Stimulated activated naive B cell treated with anti-CD40 and anti-IgM and Interleukin-4, amounts not matched to agents 10 μg/mL and 1 μg/mL and 100 μg/mL, for 72 hours (primary cell): ENCODE measurements around the gene RIN1.
"Not testable (repeated sequence)": the region's sequence is repeated elsewhere in the genome, so short reads cannot be mapped to it uniquely, and the experiment has no call there.

Experiments used
- ATAC-seq, 2 donors: fragments of 150-1000 bp; cut with Tn5 transposase; replicated peaks; 2 replicates each; pipeline ENCODE4 v1.10.0; 2021; ENCODE audit warnings: moderate library complexity in 1 of 2
- DNase-seq: peaks from one replicate; pipeline ENCODE4 v3.0.0; 2021
- H3K27ac Mint-ChIP-seq: one replicate; pipeline ENCODE4 v1.8.0; 2022; ENCODE audit warnings: mild to moderate bottlenecking, mixed read lengths
- H3K27me3 Mint-ChIP-seq, 2 donors: one replicate each; pipeline ENCODE4 v1.8.0; 2022; ENCODE audit warnings: mixed read lengths in 2 of 2
- H3K36me3 Mint-ChIP-seq, 2 donors: one replicate each; pipeline ENCODE4 v1.8.0; 2022; ENCODE audit warnings: mixed read lengths in 2 of 2, mild to moderate bottlenecking in 1 of 2
- H3K4me1 Mint-ChIP-seq, 2 donors: one replicate each; pipeline ENCODE4 v1.8.0; 2022; ENCODE audit warnings: mixed read lengths in 2 of 2, mild to moderate bottlenecking in 1 of 2
- H3K4me3 Mint-ChIP-seq, 2 donors: one replicate each; pipeline ENCODE4 v1.8.0; 2022; ENCODE audit warnings: mild to moderate bottlenecking in 2 of 2, mixed read lengths in 2 of 2, moderate library complexity in 1 of 2
- H3K9me3 Mint-ChIP-seq, 2 donors: one replicate each; pipeline ENCODE4 v1.8.0; 2022; ENCODE audit warnings: mixed read lengths in 2 of 2, mild to moderate bottlenecking in 1 of 2

RIN1 gene

DNA sequence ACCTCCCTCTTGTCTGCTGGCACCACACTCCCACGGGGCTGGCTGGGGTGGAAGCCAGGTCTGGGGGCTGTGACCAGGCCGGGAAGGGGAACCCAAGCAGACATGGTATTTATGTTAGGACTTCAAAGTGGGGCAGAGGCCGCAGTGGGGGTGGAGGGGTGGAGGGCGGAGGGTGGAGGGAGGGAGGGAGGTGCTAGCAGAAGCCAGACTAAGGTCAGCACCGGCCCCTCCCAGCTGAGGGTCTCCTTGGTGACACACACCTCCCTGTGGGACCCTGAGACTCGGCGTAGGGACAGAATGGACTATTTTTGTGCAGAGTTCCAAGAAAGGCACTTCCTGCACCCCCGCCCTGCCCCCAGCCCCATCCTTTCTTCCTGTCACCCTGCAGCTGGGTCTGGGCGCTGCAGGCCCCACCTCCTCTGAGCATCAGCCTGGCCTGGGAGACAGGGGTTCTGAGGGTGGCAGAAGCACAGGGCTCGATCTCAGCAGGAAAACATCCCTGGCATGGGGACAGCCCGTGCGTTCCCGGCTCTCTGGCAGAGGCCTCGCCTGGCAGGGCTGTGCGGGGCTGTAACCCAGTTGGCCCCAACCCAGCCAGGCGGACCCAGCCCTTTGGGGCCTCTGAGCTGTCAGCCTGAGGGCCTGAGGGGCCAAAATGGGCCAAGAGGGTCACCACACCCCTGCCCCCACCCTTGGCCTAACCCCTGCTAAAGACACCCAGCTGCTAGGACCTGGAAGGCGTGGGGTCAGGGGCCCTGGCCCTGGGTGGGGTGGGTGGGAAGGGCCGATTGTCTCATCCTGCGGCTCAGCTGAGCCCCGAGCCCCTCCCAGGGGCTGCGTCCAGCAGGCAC is 9.7 kb downstream of the RIN1 start:
- Mint-ChIP-seq H3K36me3 (no peaks in the 10 kb centered on the region), H3K4me3 (no peak overlapping the region), H3K27me3 (no peaks in the 10 kb centered on the region), H3K27ac (no peak overlapping the region), H3K4me1 (peaks cover 22 to 32% of the 10 kb centered on the region in 2 donors), H3K9me3 (no peaks in the 10 kb centered on the region)
- DNase-seq (no peak), ATAC-seq (no peak)

DNA sequence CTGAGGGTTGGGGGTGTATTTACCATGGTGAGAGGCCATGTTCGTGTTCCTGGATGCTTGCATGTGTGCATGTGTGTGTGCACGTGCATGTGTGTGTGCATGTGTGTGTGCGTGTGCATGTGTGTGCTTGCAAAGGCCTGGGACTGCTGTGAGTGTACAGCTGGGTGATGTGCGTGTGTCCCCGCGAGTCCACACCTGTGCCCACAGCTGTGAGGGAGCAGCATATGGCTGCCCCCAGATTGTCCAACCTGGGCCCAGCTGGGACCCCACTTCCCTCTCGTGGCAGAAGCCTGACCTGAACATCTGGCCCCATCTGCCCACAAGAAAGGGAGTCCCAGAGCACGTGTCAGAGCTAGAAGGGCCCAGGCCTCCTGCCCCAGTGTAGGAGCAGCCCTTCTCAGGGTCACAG is 11.0 kb downstream of the RIN1 start:
- no peak overlapping the region for H3K27ac Mint-ChIP-seq
- no peaks in the 10 kb centered on the region for H3K27me3 Mint-ChIP-seq
- no peak overlapping the region for H3K4me3 Mint-ChIP-seq
- no peaks in the 10 kb centered on the region for H3K36me3 Mint-ChIP-seq
- H3K4me1 Mint-ChIP-seq, result peaks cover 22 to 32% of the 10 kb centered on the region in 2 donors
- no peaks in the 10 kb centered on the region for H3K9me3 Mint-ChIP-seq
- ATAC-seq (no peak), DNase-seq (no peak)

DNA sequence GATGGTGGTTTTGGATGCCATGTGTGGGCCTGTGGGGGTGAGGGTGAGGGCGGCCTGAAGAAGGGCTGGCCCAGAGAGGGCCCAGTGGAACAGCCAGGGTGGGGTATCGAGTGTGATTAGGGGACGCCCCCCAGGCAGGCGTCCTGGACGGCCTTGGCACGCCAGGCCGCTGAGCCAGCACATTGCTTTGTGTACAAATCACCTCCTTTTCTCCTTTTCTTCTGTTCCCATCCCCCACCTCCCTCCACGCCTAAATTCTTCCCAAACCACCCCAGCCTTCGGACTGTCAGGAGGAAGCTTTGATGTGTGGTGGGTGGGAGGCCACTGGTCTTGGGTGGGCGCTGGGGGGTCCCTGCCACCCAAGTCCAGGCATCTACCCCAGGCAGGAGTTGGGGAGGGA is 11.6 kb downstream of the RIN1 start:
- no peaks in the 10 kb centered on the region for H3K27me3 Mint-ChIP-seq
- no peak overlapping the region for H3K27ac Mint-ChIP-seq
- no peaks in the 10 kb centered on the region for H3K9me3 Mint-ChIP-seq
- no peaks in the 10 kb centered on the region for H3K36me3 Mint-ChIP-seq
- ATAC-seq (no peak), DNase-seq (no peak)
- H3K4me3 Mint-ChIP-seq, result no peak overlapping the region
- H3K4me1 Mint-ChIP-seq, result peaks cover 22 to 32% of the 10 kb centered on the region in 2 donors

DNA sequence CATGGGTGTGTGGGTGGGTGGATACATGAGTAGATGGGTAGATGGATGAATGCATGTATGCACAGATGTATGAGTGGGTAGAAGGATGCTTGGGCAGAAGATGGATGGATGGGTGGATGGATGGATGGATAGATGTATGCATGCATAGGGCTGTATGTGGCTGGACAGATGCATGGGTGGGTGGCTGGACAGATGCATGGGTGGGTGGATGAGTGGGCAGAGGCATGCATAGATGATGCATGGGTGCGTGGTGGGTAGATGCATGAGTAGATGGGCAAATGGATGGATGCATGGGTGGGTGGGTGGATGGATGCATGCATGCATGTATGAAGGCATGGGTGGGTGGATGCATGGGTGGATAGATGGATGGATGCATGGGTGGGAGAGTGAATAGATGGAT is 12.6 kb downstream of the RIN1 start:
- DNase-seq (no peak), ATAC-seq (no peak)
- H3K27me3 Mint-ChIP-seq, result no peaks in the 10 kb centered on the region
- H3K4me1 Mint-ChIP-seq, result peaks cover 27 to 36% of the 10 kb centered on the region in 2 donors
- H3K9me3 Mint-ChIP-seq, result no peaks in the 10 kb centered on the region
- H3K36me3 Mint-ChIP-seq, result no peaks in the 10 kb centered on the region
- H3K4me3 Mint-ChIP-seq, result no peak overlapping the region
- H3K27ac Mint-ChIP-seq, result peak overlapping the region; percentile 0

DNA sequence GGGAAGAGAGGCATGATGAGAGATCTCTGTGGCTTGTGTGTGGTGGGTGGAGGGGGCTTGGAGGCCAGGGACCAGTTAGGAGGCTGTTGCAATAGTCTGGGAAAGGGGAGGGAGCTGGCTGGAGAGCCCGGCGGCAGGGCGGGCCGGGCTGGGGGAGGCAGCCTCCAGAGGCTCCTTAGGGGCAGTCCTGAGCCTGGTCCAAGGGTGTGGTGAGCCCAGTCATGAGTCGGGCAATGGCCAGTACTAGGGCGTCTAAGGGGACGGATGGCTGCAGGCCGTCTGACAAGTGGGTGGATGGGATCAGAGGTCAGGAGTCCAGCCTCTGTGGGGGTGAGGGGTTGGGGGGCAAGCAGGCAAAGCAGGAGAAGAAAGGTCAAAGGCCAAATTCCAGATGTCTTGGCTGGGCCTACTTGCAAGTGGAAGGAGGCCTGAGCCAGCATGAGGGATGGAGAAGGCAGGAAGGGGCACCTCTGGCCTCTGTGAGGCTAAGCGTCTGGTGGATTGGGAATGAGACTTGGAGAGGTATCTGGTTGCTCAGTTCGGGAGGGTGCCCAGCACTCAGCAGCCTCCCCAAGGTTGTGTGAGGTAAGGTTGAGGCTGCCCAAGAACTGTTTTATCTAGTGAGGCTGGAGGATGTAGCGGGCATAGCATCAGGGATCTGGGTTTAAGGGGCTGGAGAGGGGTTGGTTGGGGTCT is 13.4 kb downstream of the RIN1 start:
- DNase-seq (no peak), ATAC-seq (no peak)
- Mint-ChIP-seq H3K27ac (no peak overlapping the region), H3K4me3 (no peak overlapping the region), H3K4me1 (peaks cover 28 to 36% of the 10 kb centered on the region in 2 donors), H3K27me3 (no peaks in the 10 kb centered on the region), H3K9me3 (no peaks in the 10 kb centered on the region), H3K36me3 (no peaks in the 10 kb centered on the region)

DNA sequence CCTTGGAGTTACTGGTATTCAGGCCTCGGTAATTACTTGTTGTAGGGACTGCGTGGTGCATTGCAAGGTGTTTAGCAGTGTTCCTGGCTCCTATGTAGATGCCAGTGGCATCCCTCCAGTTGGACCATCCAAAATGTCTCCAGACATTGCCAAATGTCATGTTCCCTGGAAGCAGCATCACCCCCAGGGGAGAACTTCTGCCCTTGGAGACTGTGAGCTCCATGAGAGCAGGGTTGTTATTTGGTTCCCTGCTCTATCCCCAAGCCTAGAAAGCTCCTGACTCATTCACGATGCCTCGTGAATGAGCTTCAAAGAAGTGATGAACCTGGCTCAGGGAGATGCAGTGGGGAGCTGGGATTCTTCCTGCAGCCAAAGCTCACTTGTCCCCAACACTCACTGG is 14.6 kb downstream of the RIN1 start:
- Mint-ChIP-seq H3K36me3 (no peaks in the 10 kb centered on the region), H3K4me3 (no peak overlapping the region), H3K9me3 (no peaks in the 10 kb centered on the region), H3K4me1 (peaks cover 26 to 38% of the 10 kb centered on the region in 2 donors), H3K27me3 (no peaks in the 10 kb centered on the region), H3K27ac (no peak overlapping the region)
- ATAC-seq, result no peak
- no peak for DNase-seq

DNA sequence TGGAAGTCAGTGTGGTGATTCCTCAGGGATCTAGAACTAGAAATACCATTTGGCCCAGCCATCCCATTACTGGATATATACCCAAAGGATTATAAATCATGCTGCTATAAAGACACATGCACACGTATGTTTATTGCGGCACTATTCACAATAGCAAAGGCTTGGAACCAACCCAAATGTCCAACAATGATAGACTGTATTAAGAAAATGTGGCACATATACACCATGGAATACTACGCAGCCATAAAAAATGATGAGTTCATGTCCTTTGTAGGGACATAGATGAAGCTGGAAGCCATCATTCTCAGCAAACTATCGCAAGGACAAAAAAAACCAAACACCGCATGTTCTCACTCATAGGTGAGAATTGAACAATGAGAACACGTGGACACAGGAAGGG is 15.5 kb downstream of the RIN1 start:
- not testable (repeated sequence) for H3K9me3 Mint-ChIP-seq, H3K36me3 Mint-ChIP-seq, H3K27ac Mint-ChIP-seq, H3K4me3 Mint-ChIP-seq, ATAC-seq, H3K27me3 Mint-ChIP-seq, DNase-seq
- peaks cover 22 to 32% of the 10 kb centered on the region in 2 donors for H3K4me1 Mint-ChIP-seq

DNA sequence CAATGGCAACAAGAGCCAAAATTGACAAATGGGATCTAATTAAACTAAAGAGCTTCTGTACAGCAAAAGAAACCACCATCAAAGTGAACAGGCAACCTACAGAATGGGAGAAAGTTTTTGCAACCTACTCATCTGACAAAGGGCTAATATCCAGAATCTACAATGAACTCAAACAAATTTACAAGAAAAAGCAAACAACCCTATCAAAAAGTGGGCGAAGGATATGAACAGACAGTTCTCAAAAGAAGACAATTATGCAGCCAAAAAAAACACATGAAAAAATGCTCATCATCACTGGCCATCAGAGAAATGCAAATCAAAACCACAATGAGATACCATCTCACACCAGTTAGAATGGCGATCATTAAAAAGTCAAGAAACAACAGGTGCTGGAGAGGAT is 15.9 kb downstream of the RIN1 start:
- not testable (repeated sequence) for H3K27ac Mint-ChIP-seq, H3K9me3 Mint-ChIP-seq, H3K4me3 Mint-ChIP-seq

DNA sequence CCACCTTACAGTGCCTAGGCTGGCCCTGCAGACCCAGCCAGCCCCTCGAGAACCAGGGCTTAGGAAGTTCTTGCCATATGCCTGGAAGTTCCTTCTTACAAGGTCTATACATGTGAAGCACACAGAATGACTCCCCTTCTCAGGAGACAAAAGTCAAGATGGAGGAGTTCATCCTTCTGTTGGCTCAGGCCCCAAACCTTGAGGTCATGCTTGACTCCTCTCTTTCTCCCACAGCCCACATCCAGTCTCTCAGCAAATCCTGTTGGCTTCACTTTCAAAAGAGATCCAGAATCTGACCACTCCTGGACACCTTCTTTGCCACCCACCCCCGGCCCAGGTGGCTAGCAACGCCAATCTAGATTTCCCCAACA is 17.6 kb downstream of the RIN1 start:
- no peaks in the 10 kb centered on the region for H3K9me3 Mint-ChIP-seq
- peak overlapping the region in 1 of 2 donors; percentile 74 for H3K4me3 Mint-ChIP-seq
- H3K36me3 Mint-ChIP-seq, result no peaks in the 10 kb centered on the region
- ATAC-seq, result no peak
- peak overlapping the region; percentile 90 for H3K27ac Mint-ChIP-seq
- no peak for DNase-seq
- no peaks in the 10 kb centered on the region for H3K27me3 Mint-ChIP-seq
- H3K4me1 Mint-ChIP-seq, result peaks cover 25 to 40% of the 10 kb centered on the region in 2 donors

More for the DNA sequence above, 15.9 kb downstream of the RIN1 start:
- not testable (repeated sequence) for H3K36me3 Mint-ChIP-seq, H3K27me3 Mint-ChIP-seq, ATAC-seq, DNase-seq
- H3K4me1 Mint-ChIP-seq, result peaks cover 21 to 32% of the 10 kb centered on the region in 2 donors

DNA sequence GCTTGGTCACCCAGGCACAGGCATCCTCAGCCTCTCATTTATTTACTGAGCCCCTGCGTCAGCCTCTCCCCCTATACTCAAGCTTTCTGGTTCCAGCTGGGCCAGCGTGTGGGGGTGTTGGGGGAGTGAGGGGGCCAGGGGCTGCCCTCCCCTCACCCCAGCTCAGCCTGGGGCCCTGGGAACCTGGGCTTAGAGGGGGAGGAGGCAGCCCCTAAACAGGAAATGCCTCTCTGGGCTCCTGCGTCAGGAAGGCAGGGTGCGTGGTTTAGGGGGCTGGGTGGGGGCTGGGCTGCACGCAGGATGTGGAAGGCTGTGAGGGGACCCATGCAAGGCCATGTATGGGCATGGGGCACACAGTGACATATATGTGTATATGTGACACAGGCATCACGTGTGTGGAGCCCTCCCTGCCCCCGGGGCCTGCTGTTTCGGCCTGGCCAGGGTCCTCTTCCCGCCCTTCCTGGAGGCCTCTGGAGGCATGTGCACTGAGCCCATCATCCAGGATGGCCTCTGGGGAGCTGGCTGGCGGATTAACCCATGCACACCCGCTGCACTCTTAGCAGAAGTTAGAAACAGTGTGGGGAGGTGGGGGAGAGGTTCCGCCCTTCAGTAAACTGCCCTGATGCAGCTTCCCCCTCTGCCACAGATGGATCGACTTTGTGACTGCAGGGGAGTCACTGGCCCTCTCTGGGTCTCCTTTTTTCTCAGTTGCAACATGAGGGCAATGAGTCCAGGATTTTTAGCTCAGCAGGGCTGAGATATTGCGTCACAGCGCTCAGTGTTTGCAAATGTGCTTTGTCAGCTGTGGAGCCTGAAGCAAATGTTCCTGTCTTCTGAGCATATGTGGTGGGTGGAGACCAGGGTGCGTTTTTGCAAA is 18.3 kb downstream of the RIN1 start:
- no peaks in the 10 kb centered on the region for H3K27me3 Mint-ChIP-seq
- H3K36me3 Mint-ChIP-seq, result no peaks in the 10 kb centered on the region
- peak overlapping the region; percentile 90 for H3K27ac Mint-ChIP-seq
- peaks cover 25 to 43% of the 10 kb centered on the region in 2 donors for H3K4me1 Mint-ChIP-seq
- peak overlapping the region; percentile 71 to 74 for H3K4me3 Mint-ChIP-seq
- ATAC-seq, result peak; percentile 79 to 84
- no peak for DNase-seq
- H3K9me3 Mint-ChIP-seq, result no peaks in the 10 kb centered on the region

DNA sequence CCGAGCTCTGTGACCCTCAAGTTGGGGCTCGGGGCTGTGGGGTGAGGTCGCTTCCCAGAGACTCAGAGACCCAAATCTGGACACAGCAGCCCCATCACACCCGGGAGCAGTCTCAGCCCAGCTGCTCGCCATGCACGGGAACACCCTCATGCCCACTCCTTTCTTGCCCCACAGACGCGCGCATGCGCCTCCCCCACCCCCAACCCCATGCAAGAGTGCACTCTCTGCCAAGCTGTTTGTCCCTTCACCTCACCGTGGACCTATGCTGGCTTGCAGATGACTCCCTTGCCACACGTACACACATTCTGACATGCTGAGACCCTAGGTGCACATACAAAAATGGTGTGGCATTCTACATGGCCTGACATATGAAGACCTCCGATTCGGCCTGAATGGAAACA is 18.9 kb downstream of the RIN1 start:
- Mint-ChIP-seq H3K36me3 (no peaks in the 10 kb centered on the region), H3K27me3 (no peaks in the 10 kb centered on the region), H3K4me3 (peak overlapping the region; percentile 71 to 74), H3K27ac (peak overlapping the region; percentile 86), H3K4me1 (peaks cover 27 to 40% of the 10 kb centered on the region in 2 donors), H3K9me3 (no peaks in the 10 kb centered on the region)
- no peak for DNase-seq
- peak; percentile 38 for ATAC-seq

DNA sequence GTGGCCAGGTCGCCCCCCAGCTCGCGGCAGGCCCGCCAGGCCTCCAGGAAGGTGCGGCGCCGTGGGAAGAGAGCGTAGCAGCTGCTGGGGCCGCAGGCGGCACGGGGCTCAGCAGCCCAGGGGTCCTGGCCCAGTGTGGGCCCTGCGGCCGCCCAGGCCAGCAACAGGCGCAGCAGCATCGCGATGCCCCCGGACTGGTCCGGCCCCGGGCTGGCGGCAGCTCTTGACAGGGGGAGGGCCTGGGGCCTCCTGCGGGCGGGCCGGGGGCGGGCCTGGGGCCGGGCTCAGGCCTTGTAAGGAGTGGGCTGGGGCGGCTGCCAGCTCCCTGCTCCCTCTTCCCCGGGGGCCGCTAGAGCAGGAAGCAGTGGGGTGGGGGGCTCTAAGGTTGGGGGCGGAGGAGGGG is 19.4 kb downstream of the RIN1 start, which contains the start of gene CD248:
TSS of gene CD248 (minus strand) at position 196 of the 403 bp plus-strand sequence. CDS start at position 179, 17 bp downstream.
- no peaks in the 10 kb centered on the region for H3K27me3 Mint-ChIP-seq
- peak within 1 kb of the TSS; percentile 90 for H3K27ac Mint-ChIP-seq
- DNase-seq (no peak), ATAC-seq (no peak)
- H3K36me3 Mint-ChIP-seq, result no peaks in the 10 kb centered on the region
- peaks cover 29 to 40% of the 10 kb centered on the region in 2 donors for H3K4me1 Mint-ChIP-seq
- peak within 1 kb of the TSS; percentile 71 to 74 for H3K4me3 Mint-ChIP-seq
- no peaks in the 10 kb centered on the region for H3K9me3 Mint-ChIP-seq

DNA sequence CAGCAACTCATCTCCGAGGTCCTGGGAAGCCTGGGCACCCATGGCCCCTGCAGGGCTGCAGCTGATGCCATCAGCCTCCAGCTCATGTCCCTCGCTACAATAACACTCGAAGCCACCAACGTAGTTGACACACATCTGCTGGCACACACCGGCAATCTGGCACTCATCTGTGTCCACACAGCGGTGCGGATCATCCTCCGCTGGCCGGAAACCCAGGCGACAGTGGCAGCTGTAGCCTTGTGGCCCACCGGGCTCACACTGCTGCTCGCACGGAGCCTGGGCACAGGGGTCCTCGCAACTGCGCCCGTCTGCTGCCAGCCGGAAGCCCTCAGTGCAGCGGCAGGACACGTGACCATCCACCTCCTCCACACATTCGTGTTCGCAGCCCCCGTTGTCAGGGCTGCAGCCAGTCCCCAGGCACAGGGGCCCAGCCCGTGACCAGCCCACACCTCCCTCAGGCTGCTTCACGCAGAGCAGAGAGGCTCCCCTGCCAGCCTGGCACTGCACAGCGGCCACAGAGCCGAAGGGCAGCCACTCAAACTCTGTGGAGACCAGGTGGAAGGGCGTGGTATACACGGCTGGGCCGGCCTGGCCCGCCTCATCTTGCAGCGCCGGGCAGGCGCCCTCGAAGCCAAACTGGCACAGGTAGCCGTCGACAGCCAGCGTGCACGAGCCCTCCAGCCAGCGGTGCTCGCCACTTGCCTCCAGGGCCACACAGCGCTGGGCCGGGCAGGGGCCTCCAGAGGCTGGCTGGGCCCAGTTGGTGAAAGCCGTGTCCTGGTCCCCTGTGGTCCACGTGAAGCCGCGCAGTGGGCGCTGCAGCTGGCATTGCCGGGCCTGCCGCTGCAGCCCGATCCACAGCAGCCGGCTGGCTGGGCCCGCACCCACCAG is 20.1 kb downstream of the RIN1 start:
- DNase-seq (no peak), ATAC-seq (no peak)
- no peak overlapping the region for H3K4me3 Mint-ChIP-seq
- H3K27me3 Mint-ChIP-seq, result no peaks in the 10 kb centered on the region
- H3K36me3 Mint-ChIP-seq, result no peaks in the 10 kb centered on the region
- peaks cover 29 to 44% of the 10 kb centered on the region in 2 donors for H3K4me1 Mint-ChIP-seq
- H3K9me3 Mint-ChIP-seq, result no peaks in the 10 kb centered on the region
- no peak overlapping the region for H3K27ac Mint-ChIP-seq
